Measurements from ENCODE around the gene CCR5AS.

CCR5AS gene

GRCh38 chr3:46316206-46316605 is 90.7 kb downstream of the CCR5AS start:
- Mint-ChIP-seq H3K36me3 (ENCODE audit: low read depth) (no peaks in the 10 kb centered on the region), H3K27ac (no peak overlapping the region), H3K4me3 (no peak overlapping the region), H3K9me3 (peaks cover 10% of the 10 kb centered on the region), H3K27me3 (peaks cover 12% of the 10 kb centered on the region), H3K4me1 (ENCODE audit: low read depth) (peaks cover 2% of the 10 kb centered on the region)
- no peak for DNase-seq

GRCh38 chr3:46314517-46314916 is 92.3 kb downstream of the CCR5AS start:
- Mint-ChIP-seq H3K4me3 (no peak overlapping the region), H3K27ac (no peak overlapping the region), H3K4me1 (ENCODE audit: low read depth) (peaks cover 2% of the 10 kb centered on the region), H3K9me3 (peaks cover 10% of the 10 kb centered on the region), H3K27me3 (peaks cover 17% of the 10 kb centered on the region), H3K36me3 (ENCODE audit: low read depth) (no peaks in the 10 kb centered on the region)
- DNase-seq: no peak

All from activated T-cell treated with anti-CD3 and anti-CD28 coated beads, Interleukin-2, amount 50 U/mL, for 24 hours (primary cell).